ENCODE measurements around the gene SUV39H1.

SUV39H1 gene

DNA sequence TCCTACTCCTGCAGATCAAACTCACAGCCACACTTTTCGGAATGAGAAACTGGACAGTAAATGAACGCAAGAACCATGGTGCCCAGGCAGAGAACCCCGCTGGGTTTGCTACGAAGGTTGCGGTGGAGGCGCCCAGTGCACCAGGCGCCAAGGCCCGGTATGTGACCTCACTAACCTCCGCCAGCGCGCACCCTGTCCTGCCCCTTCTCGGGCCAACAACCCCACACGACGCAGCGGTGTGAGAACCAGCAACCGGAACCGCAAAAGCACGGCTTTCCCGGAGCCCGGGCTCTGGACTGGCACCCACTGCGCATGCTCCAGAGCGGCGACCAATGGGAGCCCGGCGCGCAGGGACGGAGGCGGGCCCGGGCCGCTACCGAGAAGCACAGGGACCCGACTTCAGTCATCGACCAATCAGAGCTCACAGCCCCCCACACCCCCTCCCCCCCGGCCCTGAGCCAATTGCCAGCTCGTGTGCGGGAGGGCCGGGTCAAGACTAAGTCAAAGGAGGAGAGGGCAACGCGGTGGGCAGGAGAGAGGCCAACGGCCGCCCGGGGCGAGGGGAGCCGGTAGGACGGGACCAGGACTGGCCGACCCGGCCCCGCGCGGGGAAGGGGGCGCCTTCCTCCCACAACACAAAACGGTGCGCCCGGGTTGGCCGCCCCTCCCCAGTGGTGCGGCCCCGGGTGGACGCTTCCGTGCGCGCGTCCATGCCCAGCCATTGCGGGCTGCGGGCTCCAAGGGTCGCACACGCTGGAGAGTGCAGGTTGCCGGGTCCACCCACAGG lies 20.2 kb upstream of the SUV39H1 start (continued):
- no peak for TF ChIP-seq ZNF549 (tag by site-specific recombination; IDR thresholded peaks at IDR 0.05)
- TF ChIP-seq ZNF521 (tag by site-specific recombination; IDR thresholded peaks at IDR 0.05): no peak
- TF ChIP-seq ZNF169 (tag by site-specific recombination; IDR thresholded peaks at IDR 0.05): no peak
- TF ChIP-seq ZNF2 (tag by site-specific recombination; IDR thresholded peaks at IDR 0.05): 0 out of 2 replicates have a peak, but pooled peaks have one; percentile 12
- TF ChIP-seq, protein P1, sequence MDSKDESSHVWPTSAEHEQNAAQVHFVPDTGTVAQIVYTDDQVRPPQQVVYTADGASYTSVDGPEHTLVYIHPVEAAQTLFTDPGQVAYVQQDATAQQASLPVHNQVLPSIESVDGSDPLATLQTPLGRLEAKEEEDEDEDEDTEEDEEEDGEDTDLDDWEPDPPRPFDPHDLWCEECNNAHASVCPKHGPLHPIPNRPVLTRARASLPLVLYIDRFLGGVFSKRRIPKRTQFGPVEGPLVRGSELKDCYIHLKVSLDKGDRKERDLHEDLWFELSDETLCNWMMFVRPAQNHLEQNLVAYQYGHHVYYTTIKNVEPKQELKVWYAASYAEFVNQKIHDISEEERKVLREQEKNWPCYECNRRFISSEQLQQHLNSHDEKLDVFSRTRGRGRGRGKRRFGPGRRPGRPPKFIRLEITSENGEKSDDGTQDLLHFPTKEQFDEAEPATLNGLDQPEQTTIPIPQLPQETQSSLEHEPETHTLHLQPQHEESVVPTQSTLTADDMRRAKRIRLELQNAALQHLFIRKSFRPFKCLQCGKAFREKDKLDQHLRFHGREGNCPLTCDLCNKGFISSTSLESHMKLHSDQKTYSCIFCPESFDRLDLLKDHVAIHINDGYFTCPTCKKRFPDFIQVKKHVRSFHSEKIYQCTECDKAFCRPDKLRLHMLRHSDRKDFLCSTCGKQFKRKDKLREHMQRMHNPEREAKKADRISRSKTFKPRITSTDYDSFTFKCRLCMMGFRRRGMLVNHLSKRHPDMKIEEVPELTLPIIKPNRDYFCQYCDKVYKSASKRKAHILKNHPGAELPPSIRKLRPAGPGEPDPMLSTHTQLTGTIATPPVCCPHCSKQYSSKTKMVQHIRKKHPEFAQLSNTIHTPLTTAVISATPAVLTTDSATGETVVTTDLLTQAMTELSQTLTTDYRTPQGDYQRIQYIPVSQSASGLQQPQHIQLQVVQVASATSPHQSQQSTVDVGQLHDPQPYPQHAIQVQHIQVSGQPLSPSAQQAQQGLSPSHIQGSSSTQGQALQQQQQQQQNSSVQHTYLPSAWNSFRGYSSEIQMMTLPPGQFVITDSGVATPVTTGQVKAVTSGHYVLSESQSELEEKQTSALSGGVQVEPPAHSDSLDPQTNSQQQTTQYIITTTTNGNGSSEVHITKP (tag by site-specific recombination; IDR thresholded peaks at IDR 0.05): peak; percentile 99
- TF ChIP-seq ZNF514 (tag by site-specific recombination; IDR thresholded peaks at IDR 0.05): no peak
- no peak for TF ChIP-seq SCRT2 (tag by site-specific recombination; IDR thresholded peaks at IDR 0.05)
- no peak for TF ChIP-seq ZBTB6 (tag by site-specific recombination; IDR thresholded peaks at IDR 0.05)
- no peak for TF ChIP-seq ZNF140 (tag by site-specific recombination; IDR thresholded peaks at IDR 0.05)
- peak; percentile 52; the same call in 1 of the 2 replicates for TF ChIP-seq KLF8 (tag by site-specific recombination; IDR thresholded peaks at IDR 0.05)
- TF ChIP-seq ZNF544 (tag by site-specific recombination; IDR thresholded peaks at IDR 0.05): no peak
- no peak for TF ChIP-seq ZNF23 (tag by site-specific recombination; IDR thresholded peaks at IDR 0.05; ENCODE audit: borderline replicate concordance)
- no peak for TF ChIP-seq ZNF560 (tag by site-specific recombination; IDR thresholded peaks at IDR 0.05; ENCODE audit: borderline replicate concordance)
- TF ChIP-seq ZNF133 (tag by site-specific recombination; IDR thresholded peaks at IDR 0.05): no peak
- TF ChIP-seq SALL2 (tag by site-specific recombination; IDR thresholded peaks at IDR 0.05; ENCODE audit: borderline replicate concordance): no peak
- peak; percentile 94 for TF ChIP-seq HIC1 (tag by site-specific recombination; IDR thresholded peaks at IDR 0.05)
- no peak; the same call in 1 of the 2 replicates for TF ChIP-seq ZNF692 (tag by site-specific recombination; IDR thresholded peaks at IDR 0.05)
- TF ChIP-seq BCL11A (tag by site-specific recombination; IDR thresholded peaks at IDR 0.05; ENCODE audit: low read depth): peak; percentile 46; the same call in 1 of the 2 replicates
- TF ChIP-seq ZNF138 (tag by site-specific recombination; IDR thresholded peaks at IDR 0.05; ENCODE audit: borderline replicate concordance): no peak
- TF ChIP-seq WT1 (tag by site-specific recombination; IDR thresholded peaks at IDR 0.05): no peak
- TF ChIP-seq SP7 (tag by site-specific recombination; IDR thresholded peaks at IDR 0.05): 0 out of 2 replicates have a peak, but pooled peaks have one; percentile 33
- no peak for TF ChIP-seq ZFP3 (tag by site-specific recombination; IDR thresholded peaks at IDR 0.05; ENCODE audit: low read depth)
- no peak for TF ChIP-seq ZNF610 (tag by site-specific recombination; IDR thresholded peaks at IDR 0.05; ENCODE audit: borderline replicate concordance)
- peak; percentile 87 for TF ChIP-seq ZBTB20 (tag by site-specific recombination; IDR thresholded peaks at IDR 0.05)
- TF ChIP-seq REPIN1 (tag by site-specific recombination; IDR thresholded peaks at IDR 0.05; ENCODE audit: low read depth): no peak
- TF ChIP-seq ZNF600 (tag by site-specific recombination; IDR thresholded peaks at IDR 0.05): peak; percentile 49
- TF ChIP-seq IKZF3 (tag by site-specific recombination; IDR thresholded peaks at IDR 0.05): no peak
- no peak for TF ChIP-seq RBAK (tag by site-specific recombination; IDR thresholded peaks at IDR 0.05)
- TF ChIP-seq ZNF24 (tag by site-specific recombination; IDR thresholded peaks at IDR 0.05): no peak
- no peak for TF ChIP-seq ZFP37 (tag by site-specific recombination; IDR thresholded peaks at IDR 0.05)
- no peak for TF ChIP-seq ZNF529 (tag by site-specific recombination; IDR thresholded peaks at IDR 0.05; ENCODE audit: insufficient replicate concordance)
- no peak for TF ChIP-seq ZNF10 (tag by site-specific recombination; IDR thresholded peaks at IDR 0.05)
- no peak for TF ChIP-seq ZNF112 (tag by site-specific recombination; IDR thresholded peaks at IDR 0.05)
